Right atrium auricular region (tissue), 2 donors: ENCODE data around the gene ACO2. TPM values are rescaled to one million over a fixed set of nuclear protein-coding genes. Genes with fewer than 3 reads are reported as not detected.

Experiments used
- DNase-seq: peaks from one replicate; pipeline ENCODE4 v3.0.0-alpha.2; 2019; ENCODE audit warnings: low spot score
- H3K27ac ChIP-seq, 2 donors: fragments of 200-600 bp; sonication (generic); 1 replicate in 1 of 2; 2 replicates in 1 of 2; pipeline ENCODE4 v1.5.1; 2016 to 2019
- H3K27me3 ChIP-seq, 2 donors: fragments of 200-600 bp; sonication (generic); one replicate each; pipeline versions ENCODE4 v1.5.1 to v1.6.0; 2017 to 2019
- H3K36me3 ChIP-seq: fragments of 200-600 bp; sonication (generic); one replicate; pipeline ENCODE4 v1.5.1; 2016
- H3K4me1 ChIP-seq, 2 donors: fragments of 200-600 bp; sonication (generic); one replicate each; pipeline versions ENCODE4 v1.5.1 to v1.6.0; 2017 to 2019
- H3K4me3 ChIP-seq, 2 donors: fragments of 200-600 bp; sonication (generic); 1 replicate in 1 of 2; 2 replicates in 1 of 2; pipeline ENCODE4 v1.5.1; 2017 to 2019; ENCODE audit warnings: mild to moderate bottlenecking in 1 of 2, moderate library complexity in 1 of 2
- H3K9me3 ChIP-seq, 2 donors: fragments of 200-600 bp; sonication (generic); one replicate each; pipeline ENCODE4 v1.5.1; 2019
- total RNA-seq, 2 donors: library from RNA; depleted of rRNA; stranded (reverse); fragments of >200 nt; gene quantifications; one replicate each; pipeline ENCODE4 v1.1.0, GENCODE V29; 2016
- TF ChIP-seq, protein P1 (sequence below), 2 donors: fragments of 200-600 bp; sonication (generic); IDR thresholded peaks; one replicate each; pipeline ENCODE4 v1.5.1; 2019; ENCODE audit warnings: antibody characterized with exemption in 2 of 2

The ACO2 gene
- total RNA-seq, 2 donors from 2014 or later: 447 to 604 TPM

- H3K27ac ChIP-seq: peak overlapping the region; percentile 65 to 88
- H3K9me3 ChIP-seq: no peaks in the 10 kb centered on the region
- H3K36me3 ChIP-seq: peaks cover 15% of the 10 kb centered on the region
- TF ChIP-seq, protein P1, sequence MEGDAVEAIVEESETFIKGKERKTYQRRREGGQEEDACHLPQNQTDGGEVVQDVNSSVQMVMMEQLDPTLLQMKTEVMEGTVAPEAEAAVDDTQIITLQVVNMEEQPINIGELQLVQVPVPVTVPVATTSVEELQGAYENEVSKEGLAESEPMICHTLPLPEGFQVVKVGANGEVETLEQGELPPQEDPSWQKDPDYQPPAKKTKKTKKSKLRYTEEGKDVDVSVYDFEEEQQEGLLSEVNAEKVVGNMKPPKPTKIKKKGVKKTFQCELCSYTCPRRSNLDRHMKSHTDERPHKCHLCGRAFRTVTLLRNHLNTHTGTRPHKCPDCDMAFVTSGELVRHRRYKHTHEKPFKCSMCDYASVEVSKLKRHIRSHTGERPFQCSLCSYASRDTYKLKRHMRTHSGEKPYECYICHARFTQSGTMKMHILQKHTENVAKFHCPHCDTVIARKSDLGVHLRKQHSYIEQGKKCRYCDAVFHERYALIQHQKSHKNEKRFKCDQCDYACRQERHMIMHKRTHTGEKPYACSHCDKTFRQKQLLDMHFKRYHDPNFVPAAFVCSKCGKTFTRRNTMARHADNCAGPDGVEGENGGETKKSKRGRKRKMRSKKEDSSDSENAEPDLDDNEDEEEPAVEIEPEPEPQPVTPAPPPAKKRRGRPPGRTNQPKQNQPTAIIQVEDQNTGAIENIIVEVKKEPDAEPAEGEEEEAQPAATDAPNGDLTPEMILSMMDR (IDR thresholded peaks at IDR 0.05): no peak
- H3K27me3 ChIP-seq: no peaks in the 10 kb centered on the region
- H3K4me1 ChIP-seq: peaks cover 0 to 65% of the 10 kb centered on the region in 2 donors
- no peak overlapping the region for H3K4me3 ChIP-seq
- no peak for DNase-seq
Observed at GRCh38 chr22:41480397-41480735, 11.4 kb downstream of the ACO2 start.

DNA sequence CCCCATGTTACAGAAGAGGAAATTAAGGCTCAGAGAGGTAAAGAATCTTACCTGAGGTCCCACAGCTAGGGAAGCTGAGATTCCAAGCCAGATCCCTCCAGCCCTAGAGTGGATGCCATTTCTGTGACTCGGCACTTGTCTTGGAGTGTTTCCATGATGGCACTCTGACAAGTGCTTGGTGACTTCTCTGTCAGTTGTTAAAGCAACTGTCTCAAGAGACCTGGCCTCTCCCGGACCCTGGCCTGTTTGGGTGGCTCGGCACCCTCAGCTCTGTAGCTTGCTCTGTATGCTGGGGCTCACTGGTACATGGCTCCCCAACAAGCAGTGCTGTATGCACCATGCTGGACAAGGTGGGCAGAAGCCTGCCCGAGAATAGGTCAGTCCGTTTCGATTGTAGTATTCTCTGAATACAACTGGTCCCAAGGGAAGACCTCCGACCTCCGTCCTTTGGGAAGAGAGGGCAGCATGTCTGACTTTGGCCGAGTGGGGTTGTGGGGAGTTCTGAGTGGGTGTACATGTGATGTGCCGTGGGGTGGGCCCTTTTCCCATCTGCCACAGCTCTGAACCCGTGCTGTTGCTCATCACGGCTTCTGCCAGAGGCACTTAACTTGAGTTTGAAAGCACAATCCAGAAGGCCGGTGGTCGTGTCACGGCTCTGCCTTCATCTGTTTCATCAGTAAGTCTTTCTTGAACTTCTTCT is 12.4 kb downstream of the ACO2 start:
- Histone ChIP-seq H3K27ac (peak overlapping the region; percentile 65 to 88), H3K4me1 (peaks cover 0 to 73% of the 10 kb centered on the region in 2 donors), H3K4me3 (peak overlapping the region in 1 of 2 donors; percentile 0), H3K36me3 (peaks cover 15% of the 10 kb centered on the region), H3K27me3 (no peaks in the 10 kb centered on the region), H3K9me3 (no peaks in the 10 kb centered on the region)
- TF ChIP-seq, protein P1 (IDR thresholded peaks at IDR 0.05): no peak
- peak; percentile 66 for DNase-seq

GRCh38 chr22:41481925-41482318 is 13.0 kb downstream of the ACO2 start:
- TF ChIP-seq, protein P1 (IDR thresholded peaks at IDR 0.05): no peak
- peaks cover 0 to 78% of the 10 kb centered on the region in 2 donors for H3K4me1 ChIP-seq
- peak overlapping the region; percentile 65 to 88 for H3K27ac ChIP-seq
- H3K27me3 ChIP-seq: no peaks in the 10 kb centered on the region
- H3K4me3 ChIP-seq: no peak overlapping the region
- no peaks in the 10 kb centered on the region for H3K9me3 ChIP-seq
- peaks cover 15% of the 10 kb centered on the region for H3K36me3 ChIP-seq
- DNase-seq: no peak

DNA sequence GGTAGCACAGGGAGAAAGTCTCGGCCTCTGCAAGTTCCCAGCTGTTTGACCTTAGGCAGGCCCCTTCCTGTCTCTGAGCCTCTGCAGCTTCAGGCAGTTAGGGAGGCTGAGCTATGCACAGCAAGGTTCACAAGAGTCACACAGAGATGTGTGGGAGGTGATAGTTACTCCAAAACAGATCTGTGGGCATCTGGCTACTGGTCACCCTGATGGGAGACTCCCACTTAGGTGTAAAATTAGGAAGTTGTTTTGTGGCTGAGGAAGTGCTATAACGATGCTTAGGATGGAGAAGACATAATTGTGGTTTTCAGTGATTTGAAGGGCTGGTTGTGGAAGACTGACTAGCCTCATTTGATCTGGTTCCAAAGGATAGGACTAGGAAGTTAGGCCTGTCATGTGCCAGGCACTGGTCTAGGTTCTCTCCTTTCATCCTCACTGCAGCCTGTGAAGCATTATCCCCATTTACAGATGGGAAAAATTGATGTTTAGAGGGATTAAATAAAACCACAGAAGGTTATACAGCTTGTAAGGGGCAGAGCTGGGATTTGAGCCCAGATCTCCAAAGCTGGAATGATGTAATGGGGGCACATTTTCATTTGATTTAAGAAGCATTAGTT is 13.5 kb downstream of the ACO2 start:
- peaks cover 0 to 83% of the 10 kb centered on the region in 2 donors for H3K4me1 ChIP-seq
- H3K9me3 ChIP-seq: no peaks in the 10 kb centered on the region

GRCh38 chr22:41485033-41485432 is 16.1 kb downstream of the ACO2 start:
- peaks cover 0 to 88% of the 10 kb centered on the region in 2 donors for H3K4me1 ChIP-seq

More for the DNA sequence above, 13.5 kb downstream of the ACO2 start:
- Histone ChIP-seq H3K4me3 (no peak overlapping the region), H3K27me3 (no peaks in the 10 kb centered on the region), H3K27ac (peak overlapping the region; percentile 65 to 88), H3K36me3 (peaks cover 12% of the 10 kb centered on the region)
- no peak for DNase-seq
- TF ChIP-seq, protein P1 (IDR thresholded peaks at IDR 0.05): no peak

More at GRCh38 chr22:41485033-41485432, 16.1 kb downstream of the ACO2 start:
- no peak for DNase-seq
- TF ChIP-seq, protein P1 (IDR thresholded peaks at IDR 0.05): no peak
- H3K27me3 ChIP-seq: no peaks in the 10 kb centered on the region
- no peak overlapping the region for H3K4me3 ChIP-seq
- H3K27ac ChIP-seq: peak overlapping the region; percentile 32 to 81
- no peaks in the 10 kb centered on the region for H3K36me3 ChIP-seq
- H3K9me3 ChIP-seq: no peaks in the 10 kb centered on the region
